Gastroesophageal sphincter (tissue), 4 donors: Measurements from ENCODE around the gene SDK1. TPM values are rescaled to one million over a fixed set of nuclear protein-coding genes. Genes with fewer than 3 reads are reported as not detected.

ENCODE experiments used
- ATAC-seq: fragments of 150-250 bp; one replicate; pipeline ENCODE4 v1.9.1; 2016; ENCODE audit warnings: mild to moderate bottlenecking, moderate library complexity
- H3K27ac ChIP-seq, 4 donors: fragments of 200-600 bp; sonication (generic) in 3 of 4; 1 replicate in 3 of 4; 2 replicates in 1 of 4; pipeline ENCODE4 v1.5.1; 2016 to 2019
- H3K27me3 ChIP-seq: fragments of 200-600 bp; sonication (generic); one replicate; pipeline ENCODE4 v1.5.1; 2019
- H3K36me3 ChIP-seq, 2 donors: fragments of 200-600 bp; sonication (generic); one replicate each; pipeline ENCODE4 v1.5.1; 2019; ENCODE audit warnings: control low read depth in 1 of 2
- H3K4me1 ChIP-seq, 3 donors: fragments of 200-600 bp; sonication (generic); 1 replicate in 2 of 3; 2 replicates in 1 of 3; pipeline ENCODE4 v1.5.1; 2016 to 2019; ENCODE audit warnings: control low read depth in 2 of 3
- H3K4me3 ChIP-seq, 2 donors: fragments of 200-600 bp; sonication (generic); one replicate each; pipeline ENCODE4 v1.5.1; 2019; ENCODE audit warnings: mild to moderate bottlenecking in 1 of 2, moderate library complexity in 1 of 2
- H3K9me3 ChIP-seq, 3 donors: fragments of 200-600 bp; sonication (generic); one replicate each; pipeline ENCODE4 v1.5.1; 2017 to 2019; ENCODE audit warnings: control low read depth in 2 of 3
- CTCF ChIP-seq, 4 experiments: fragments of 200-600 bp in 2 of 4; fragments of 450-650 bp in 2 of 4; sonication (generic) in 1 of 4; IDR thresholded peaks; one replicate each; pipeline ENCODE4 v1.5.1; 2017 to 2019; ENCODE audit warnings: antibody characterized with exemption in 4 of 4, mild to moderate bottlenecking in 2 of 4, moderate library complexity in 2 of 4
- EP300 ChIP-seq: sonication (generic); formaldehyde crosslinking; IDR thresholded peaks from one replicate; pipeline ENCODE4 v1.6.1; 2017; ENCODE audit warnings: antibody characterized with exemption, mild to moderate bottlenecking
- POLR2A ChIP-seq, 2 donors: fragments of 450-650 bp; IDR thresholded peaks; one replicate each; pipeline ENCODE4 v1.6.1; 2017; ENCODE audit warnings: antibody characterized with exemption in 2 of 2, mild to moderate bottlenecking in 2 of 2, moderate library complexity in 1 of 2
- POLR2AphosphoS5 ChIP-seq: sonication (generic); formaldehyde crosslinking; IDR thresholded peaks from one replicate; pipeline ENCODE4 v1.6.1; 2017; ENCODE audit warnings: antibody characterized with exemption
- WGBS, 2 donors: methylation state at CpG; one replicate each; pipeline ENCODE4 v1.1.5; 2018; ENCODE audit warnings: low coverage in 1 of 2; 5-methylcytosine and 5-hydroxymethylcytosine counted together
- total RNA-seq, 4 donors: library from RNA; depleted of rRNA; stranded (reverse); fragments of >200 nt; gene quantifications; one replicate each; pipeline ENCODE4 v1.1.0, GENCODE V29; 2016

SDK1 gene
- total RNA-seq, 4 donors from 2014 or later, result 6.1 to 13.6 (median 8.7) TPM

GRCh38 chr7:4174451-4174850 lies 873.4 kb downstream of the SDK1 start:
- ATAC-seq, result no peak
- H3K36me3 ChIP-seq, result no peaks in the 10 kb centered on the region
- H3K27me3 ChIP-seq, result no peaks in the 10 kb centered on the region
- no peaks in the 10 kb centered on the region for H3K4me1 ChIP-seq
- no peaks in the 10 kb centered on the region for H3K9me3 ChIP-seq
- no peak overlapping the region for H3K27ac ChIP-seq
- WGBS, 2 donors, result no CpG with 5 or more reads among the region's 11 CpGs
- H3K4me3 ChIP-seq, result no peak overlapping the region
- TF ChIP-seq EP300 (no peak), CTCF (IDR thresholded peaks at IDR 0.05) (no peak), POLR2A (IDR thresholded peaks at IDR 0.05) (no peak), POLR2AphosphoS5 (no peak)

GRCh38 chr7:4174884-4175283 lies 873.8 kb downstream of the SDK1 start:
- TF ChIP-seq CTCF (IDR thresholded peaks at IDR 0.05) (no peak), EP300 (no peak), POLR2A (IDR thresholded peaks at IDR 0.05) (no peak), POLR2AphosphoS5 (no peak)
- H3K27me3 ChIP-seq, result no peaks in the 10 kb centered on the region
- ATAC-seq, result no peak
- H3K36me3 ChIP-seq, result no peaks in the 10 kb centered on the region
- no peak overlapping the region for H3K4me3 ChIP-seq
- H3K27ac ChIP-seq, result no peak overlapping the region
- WGBS, 2 donors, result no CpG with 5 or more reads among the region's 18 CpGs
- H3K4me1 ChIP-seq, result no peaks in the 10 kb centered on the region
- no peaks in the 10 kb centered on the region for H3K9me3 ChIP-seq

DNA sequence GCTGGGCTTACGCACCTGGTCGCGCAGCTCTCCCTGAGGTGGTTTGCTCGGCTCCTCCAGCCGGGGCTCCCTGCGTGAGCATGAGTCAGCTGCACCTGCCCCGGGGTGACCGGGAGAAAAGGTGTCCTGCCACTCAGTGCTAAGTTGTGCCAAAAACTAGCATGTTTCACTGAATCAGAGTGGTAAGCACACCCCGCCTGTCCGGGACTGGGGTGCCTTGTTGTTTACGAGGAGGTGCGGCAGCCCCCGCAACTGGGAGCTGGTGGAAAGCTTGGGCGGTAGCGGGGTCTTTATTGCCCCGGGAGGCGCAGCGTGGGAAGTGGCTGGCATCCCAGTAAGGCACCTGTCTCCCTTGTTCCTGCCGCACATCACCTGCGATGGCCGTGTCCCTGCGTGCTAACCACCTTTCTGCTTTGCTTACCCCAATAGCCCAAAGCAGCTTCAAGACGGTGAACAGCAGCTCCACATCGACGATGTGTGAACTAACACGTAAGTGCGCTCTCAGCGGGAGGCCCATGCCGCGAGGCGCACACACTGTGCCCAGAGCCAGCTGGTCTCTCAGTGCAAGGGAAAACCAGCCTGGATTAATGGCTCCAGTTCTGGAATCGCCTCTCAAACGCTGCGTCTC lies 874.4 kb downstream of the SDK1 start:
- TF ChIP-seq CTCF (IDR thresholded peaks at IDR 0.05), result no peak
- no peak for TF ChIP-seq POLR2AphosphoS5
- TF ChIP-seq EP300, result no peak
- no peak for TF ChIP-seq POLR2A (IDR thresholded peaks at IDR 0.05)
- Histone ChIP-seq H3K4me3 (no peak overlapping the region), H3K27me3 (no peaks in the 10 kb centered on the region)

GRCh38 chr7:4177001-4177400 lies 875.9 kb downstream of the SDK1 start:
- Histone ChIP-seq H3K4me3 (no peak overlapping the region), H3K27ac (no peak overlapping the region), H3K9me3 (no peaks in the 10 kb centered on the region), H3K27me3 (no peaks in the 10 kb centered on the region), H3K36me3 (no peaks in the 10 kb centered on the region), H3K4me1 (no peaks in the 10 kb centered on the region)
- no peak for ATAC-seq
- 40 to 80% methylated on average over 1 of the region's 6 CpGs for WGBS, 2 donors
- TF ChIP-seq EP300 (no peak), POLR2AphosphoS5 (no peak), POLR2A (IDR thresholded peaks at IDR 0.05) (no peak), CTCF (IDR thresholded peaks at IDR 0.05) (no peak)

More for the DNA sequence above, 874.4 kb downstream of the SDK1 start:
- Histone ChIP-seq H3K4me1 (no peaks in the 10 kb centered on the region), H3K9me3 (no peaks in the 10 kb centered on the region), H3K27ac (no peak overlapping the region), H3K36me3 (no peaks in the 10 kb centered on the region)
- ATAC-seq, result no peak
- 87 to 95% methylated on average over 7 to 14 of the region's 34 CpGs for WGBS, 2 donors

DNA sequence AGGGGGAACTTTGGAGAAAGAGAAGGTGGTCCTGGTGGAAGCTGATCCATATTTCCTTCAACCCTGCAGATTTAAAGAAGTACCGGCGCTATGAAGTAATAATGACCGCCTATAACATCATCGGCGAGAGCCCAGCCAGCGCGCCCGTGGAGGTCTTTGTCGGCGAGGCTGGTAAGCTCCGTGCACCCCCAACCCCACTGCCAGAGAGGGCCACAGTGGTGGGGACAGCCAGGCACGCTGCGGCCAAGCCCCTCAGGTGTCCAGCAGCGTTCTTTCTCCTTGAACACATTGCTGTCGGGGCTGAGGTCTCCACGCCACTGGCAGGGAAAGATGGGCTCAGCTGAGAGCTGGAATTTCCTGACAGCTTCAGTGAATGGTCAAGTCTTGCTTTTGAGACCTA lies 877.4 kb downstream of the SDK1 start:
- Histone ChIP-seq H3K4me3 (no peak overlapping the region), H3K27me3 (no peaks in the 10 kb centered on the region), H3K9me3 (no peaks in the 10 kb centered on the region), H3K36me3 (no peaks in the 10 kb centered on the region), H3K4me1 (no peaks in the 10 kb centered on the region), H3K27ac (no peak overlapping the region)
- TF ChIP-seq CTCF (IDR thresholded peaks at IDR 0.05), result no peak
- no peak for ATAC-seq
- 98 to 100% methylated on average over 4 to 13 of the region's 16 CpGs for WGBS, 2 donors
